ENCODE measurements around the gene TIMP2.

DNA sequence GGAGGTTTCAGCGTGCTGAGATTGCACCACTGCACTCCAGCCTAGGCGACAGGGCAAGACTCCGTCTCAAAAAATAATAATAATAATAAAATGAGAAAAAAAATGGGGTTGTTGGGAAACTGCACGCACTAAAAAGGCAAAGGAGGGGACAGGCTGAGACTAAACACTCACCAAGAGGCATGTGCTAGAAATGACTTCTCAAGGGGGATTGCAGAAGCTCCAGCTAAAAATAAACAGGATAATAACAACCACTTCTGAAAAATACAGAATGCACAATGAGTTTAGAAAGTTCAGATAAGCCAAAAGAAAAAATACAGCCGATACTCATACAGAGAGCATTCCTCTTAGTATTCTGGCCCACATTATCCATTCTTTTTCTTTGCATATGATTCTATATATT, 15.1 kb upstream of the TIMP2 start:
- TF ChIP-seq, protein P1, sequence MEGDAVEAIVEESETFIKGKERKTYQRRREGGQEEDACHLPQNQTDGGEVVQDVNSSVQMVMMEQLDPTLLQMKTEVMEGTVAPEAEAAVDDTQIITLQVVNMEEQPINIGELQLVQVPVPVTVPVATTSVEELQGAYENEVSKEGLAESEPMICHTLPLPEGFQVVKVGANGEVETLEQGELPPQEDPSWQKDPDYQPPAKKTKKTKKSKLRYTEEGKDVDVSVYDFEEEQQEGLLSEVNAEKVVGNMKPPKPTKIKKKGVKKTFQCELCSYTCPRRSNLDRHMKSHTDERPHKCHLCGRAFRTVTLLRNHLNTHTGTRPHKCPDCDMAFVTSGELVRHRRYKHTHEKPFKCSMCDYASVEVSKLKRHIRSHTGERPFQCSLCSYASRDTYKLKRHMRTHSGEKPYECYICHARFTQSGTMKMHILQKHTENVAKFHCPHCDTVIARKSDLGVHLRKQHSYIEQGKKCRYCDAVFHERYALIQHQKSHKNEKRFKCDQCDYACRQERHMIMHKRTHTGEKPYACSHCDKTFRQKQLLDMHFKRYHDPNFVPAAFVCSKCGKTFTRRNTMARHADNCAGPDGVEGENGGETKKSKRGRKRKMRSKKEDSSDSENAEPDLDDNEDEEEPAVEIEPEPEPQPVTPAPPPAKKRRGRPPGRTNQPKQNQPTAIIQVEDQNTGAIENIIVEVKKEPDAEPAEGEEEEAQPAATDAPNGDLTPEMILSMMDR (conservative IDR thresholded peaks at IDR 0.05; ENCODE audit: low read length), result no peak
- no peak for TF ChIP-seq EZH2phosphoT487 (IDR thresholded peaks at IDR 0.05; ENCODE audit: borderline replicate concordance, low read depth, low read length)

Measured in OCI-LY7 (cell line).